ENCODE data around the gene ARHGAP24.
A peak's percentile ranks its signal among the peaks of the same experiment; 100 is the strongest.

Gene ARHGAP24

DNA sequence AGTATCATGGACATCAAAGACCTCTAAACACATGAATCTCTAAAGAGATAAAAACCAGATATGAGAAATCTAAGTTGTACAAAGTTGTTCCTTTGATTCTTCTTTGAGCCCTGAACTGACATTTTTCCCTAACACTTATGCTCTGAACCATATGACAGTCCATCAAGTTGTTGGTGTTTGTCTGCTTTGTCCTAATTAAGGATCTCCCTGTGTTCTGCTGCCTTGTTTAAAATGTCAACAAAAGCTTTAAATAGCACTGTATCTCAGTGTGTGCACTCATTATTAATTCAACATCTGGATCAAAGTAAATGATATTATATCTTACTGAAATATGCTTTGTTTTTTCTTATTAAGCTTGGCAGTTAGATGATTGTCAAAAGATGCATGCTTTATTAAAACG, 563.1 kb downstream of the ARHGAP24 start:
- Histone ChIP-seq H2BK120ac (ENCODE audit: insufficient read depth, low read length, poor library complexity) (no peak overlapping the region), H3K14ac (ENCODE audit: low read length) (no peak overlapping the region)
- no CpG with 5 or more reads among the region's 1 CpG for WGBS (ENCODE audit: extremely low coverage, insufficient coverage, insufficient read length)

DNA sequence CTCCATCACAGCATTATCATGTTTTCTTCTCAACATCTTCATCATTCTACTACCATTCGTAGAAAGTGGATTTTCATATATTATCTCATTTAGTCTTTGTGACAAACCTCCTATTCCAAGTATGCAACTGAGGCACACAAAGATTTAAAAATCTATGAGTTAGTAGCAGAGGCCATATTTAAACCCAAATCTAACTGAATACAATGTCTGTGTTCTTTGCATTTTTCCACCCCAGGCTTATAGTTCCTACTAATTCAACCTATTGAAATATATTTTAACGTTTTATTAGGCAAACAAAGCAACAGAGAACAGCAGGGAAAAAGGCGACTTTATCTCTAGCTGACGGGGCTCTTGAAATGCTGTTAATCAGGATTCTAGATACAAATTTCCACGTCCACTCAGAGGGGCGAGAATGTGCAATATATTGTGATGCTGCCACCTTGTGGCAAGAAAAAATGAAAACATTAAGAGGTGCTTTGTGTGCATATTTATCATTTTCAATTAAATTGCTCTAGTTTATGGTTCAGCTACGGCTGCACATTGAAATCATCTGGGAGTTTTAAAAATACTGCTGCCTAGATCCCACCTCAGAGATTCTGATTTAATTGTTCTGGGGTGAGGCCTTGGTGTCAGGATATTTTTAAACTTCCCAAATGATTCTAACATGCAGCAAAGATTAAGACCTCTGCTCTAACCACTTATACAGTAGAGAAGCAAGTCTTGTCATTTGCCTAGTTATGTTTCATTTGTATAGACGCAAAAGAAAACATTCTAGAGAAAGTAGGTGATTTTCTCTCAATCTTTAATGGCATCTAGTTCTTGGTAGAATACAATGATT, 569.0 kb downstream of the ARHGAP24 start:
- Histone ChIP-seq H4K8ac (ENCODE audit: low read depth, low read length) (no peak overlapping the region), H3K36me3 (ENCODE audit: control insufficient read depth in 1 of 2, insufficient read depth in 2 of 2, low read length in 2 of 2) (no peaks in the 10 kb centered on the region), H3K4me1 (ENCODE audit: control insufficient read depth in 1 of 2, insufficient read depth in 2 of 2, low read length in 2 of 2) (peaks cover 0 to 3% of the 10 kb centered on the region in 2 experiments), H2BK12ac (ENCODE audit: low read length) (no peak overlapping the region), H3K27ac (ENCODE audit: low read depth, low read length) (no peak overlapping the region), H2AFZ (ENCODE audit: insufficient read depth, low read length, poor library complexity) (no peak overlapping the region), H3K79me1 (ENCODE audit: low read length) (no peaks in the 10 kb centered on the region), H3K9me3 (ENCODE audit: insufficient read depth, low read depth, low read length) (no peaks in the 10 kb centered on the region), H3K9ac (ENCODE audit: low read length) (no peak overlapping the region), H2BK120ac (ENCODE audit: insufficient read depth, low read length, poor library complexity) (no peak overlapping the region), H4K91ac (ENCODE audit: low read depth, low read length) (no peak overlapping the region), H3K4me3 (ENCODE audit: low read depth, low read length) (no peak overlapping the region), H2AK5ac (ENCODE audit: low read length) (no peak overlapping the region), H4K12ac (ENCODE audit: low read depth, low read length) (no peak overlapping the region), H3K23ac (ENCODE audit: low read length) (no peak overlapping the region), H2BK5ac (ENCODE audit: low read depth, low read length, poor library complexity) (no peak overlapping the region), H3K14ac (ENCODE audit: low read length) (no peak overlapping the region), H3K4ac (ENCODE audit: low read depth, low read length) (no peak overlapping the region), H3K79me2 (ENCODE audit: control insufficient read depth, insufficient read depth, low read length, poor library complexity) (no peaks in the 10 kb centered on the region), H3K4me2 (ENCODE audit: low read length) (no peak overlapping the region), H3K18ac (ENCODE audit: low read length) (no peak overlapping the region), H3K27me3 (ENCODE audit: insufficient read depth, low read length) (no peaks in the 10 kb centered on the region)
- no CpG with 5 or more reads among the region's 8 CpGs for WGBS (ENCODE audit: extremely low coverage, insufficient coverage, insufficient read length)
- DNase-seq, result peak; percentile 12 to 89

More for the DNA sequence above, 563.1 kb downstream of the ARHGAP24 start:
- Histone ChIP-seq H3K18ac (ENCODE audit: low read length) (no peak overlapping the region), H3K4me1 (ENCODE audit: control insufficient read depth in 1 of 2, insufficient read depth in 2 of 2, low read length in 2 of 2) (peaks cover 3 to 9% of the 10 kb centered on the region in 2 experiments), H3K4ac (ENCODE audit: low read depth, low read length) (no peak overlapping the region), H3K79me2 (ENCODE audit: control insufficient read depth, insufficient read depth, low read length, poor library complexity) (no peaks in the 10 kb centered on the region), H3K23ac (ENCODE audit: low read length) (no peak overlapping the region), H3K4me3 (ENCODE audit: low read depth, low read length) (no peak overlapping the region), H2BK5ac (ENCODE audit: low read depth, low read length, poor library complexity) (no peak overlapping the region), H3K9me3 (ENCODE audit: insufficient read depth, low read depth, low read length) (no peaks in the 10 kb centered on the region), H2AFZ (ENCODE audit: insufficient read depth, low read length, poor library complexity) (no peak overlapping the region), H3K4me2 (ENCODE audit: low read length) (no peak overlapping the region), H3K36me3 (ENCODE audit: control insufficient read depth in 1 of 2, insufficient read depth in 2 of 2, low read length in 2 of 2) (no peaks in the 10 kb centered on the region), H2AK5ac (ENCODE audit: low read length) (no peak overlapping the region), H4K8ac (ENCODE audit: low read depth, low read length) (no peak overlapping the region), H3K79me1 (ENCODE audit: low read length) (peaks cover 4% of the 10 kb centered on the region), H3K27ac (ENCODE audit: low read depth, low read length) (no peak overlapping the region), H3K9ac (ENCODE audit: low read length) (no peak overlapping the region), H4K91ac (ENCODE audit: low read depth, low read length) (no peak overlapping the region), H3K27me3 (ENCODE audit: insufficient read depth, low read length) (no peaks in the 10 kb centered on the region), H4K12ac (ENCODE audit: low read depth, low read length) (no peak overlapping the region), H2BK12ac (ENCODE audit: low read length) (no peak overlapping the region)
- DNase-seq, result no peak

DNA sequence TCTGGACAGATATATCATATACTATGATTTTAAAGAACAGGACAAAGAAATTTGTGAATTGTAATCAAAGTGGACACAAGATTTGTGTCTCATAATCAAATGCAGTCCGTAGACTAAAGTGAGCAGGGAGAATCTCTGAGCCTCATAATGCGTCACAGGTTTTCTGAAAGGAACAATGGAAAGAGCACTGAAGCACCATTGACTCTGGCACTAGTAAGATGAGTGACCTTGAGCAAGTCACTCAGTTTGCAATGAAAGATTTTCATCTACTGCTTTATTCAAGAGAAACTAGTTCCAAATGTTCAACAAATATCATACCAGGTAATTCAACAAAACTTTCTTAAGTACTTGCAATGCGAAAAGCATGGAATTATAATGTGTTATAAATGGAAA, 569.6 kb downstream of the ARHGAP24 start:
- Histone ChIP-seq H4K91ac (ENCODE audit: low read depth, low read length) (no peak overlapping the region), H2BK120ac (ENCODE audit: insufficient read depth, low read length, poor library complexity) (no peak overlapping the region), H2BK5ac (ENCODE audit: low read depth, low read length, poor library complexity) (no peak overlapping the region), H3K4me3 (ENCODE audit: low read depth, low read length) (no peak overlapping the region), H4K12ac (ENCODE audit: low read depth, low read length) (no peak overlapping the region), H3K23ac (ENCODE audit: low read length) (no peak overlapping the region), H3K79me2 (ENCODE audit: control insufficient read depth, insufficient read depth, low read length, poor library complexity) (no peaks in the 10 kb centered on the region), H3K9ac (ENCODE audit: low read length) (no peak overlapping the region), H3K36me3 (ENCODE audit: control insufficient read depth in 1 of 2, insufficient read depth in 2 of 2, low read length in 2 of 2) (no peaks in the 10 kb centered on the region), H3K27me3 (ENCODE audit: insufficient read depth, low read length) (no peaks in the 10 kb centered on the region), H2AFZ (ENCODE audit: insufficient read depth, low read length, poor library complexity) (no peak overlapping the region), H3K9me3 (ENCODE audit: insufficient read depth, low read depth, low read length) (no peaks in the 10 kb centered on the region), H3K27ac (ENCODE audit: low read depth, low read length) (no peak overlapping the region), H3K18ac (ENCODE audit: low read length) (no peak overlapping the region), H3K4me1 (ENCODE audit: control insufficient read depth in 1 of 2, insufficient read depth in 2 of 2, low read length in 2 of 2) (no peaks in the 10 kb centered on the region), H2BK12ac (ENCODE audit: low read length) (no peak overlapping the region), H2AK5ac (ENCODE audit: low read length) (no peak overlapping the region), H3K4me2 (ENCODE audit: low read length) (no peak overlapping the region), H3K14ac (ENCODE audit: low read length) (no peak overlapping the region), H3K4ac (ENCODE audit: low read depth, low read length) (no peak overlapping the region), H4K8ac (ENCODE audit: low read depth, low read length) (no peak overlapping the region), H3K79me1 (ENCODE audit: low read length) (no peaks in the 10 kb centered on the region)
- DNase-seq, result no peak
- no CpG with 5 or more reads among the region's 3 CpGs for WGBS (ENCODE audit: extremely low coverage, insufficient coverage, insufficient read length)

DNA sequence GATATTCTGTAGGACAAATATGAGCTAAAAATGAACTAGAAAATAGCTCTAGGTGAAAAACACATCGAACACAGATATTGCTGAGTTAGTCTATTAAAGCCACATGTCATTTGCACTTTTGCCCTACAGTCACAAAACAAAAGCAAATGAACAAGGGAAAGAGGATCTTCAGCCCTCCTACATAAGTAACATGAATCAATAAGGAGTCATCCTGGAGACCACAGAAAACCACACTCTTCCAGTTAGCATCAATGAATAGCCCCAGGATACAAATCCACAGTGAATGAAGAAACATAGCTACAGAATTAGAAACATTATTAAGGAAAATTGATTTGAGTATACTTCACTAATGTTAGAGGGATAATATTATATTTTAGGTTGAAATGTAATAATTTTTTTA, 573.5 kb downstream of the ARHGAP24 start:
- Histone ChIP-seq H2BK5ac (ENCODE audit: low read depth, low read length, poor library complexity) (no peak overlapping the region), H3K18ac (ENCODE audit: low read length) (no peak overlapping the region), H3K9me3 (ENCODE audit: insufficient read depth, low read depth, low read length) (no peaks in the 10 kb centered on the region), H3K23ac (ENCODE audit: low read length) (no peak overlapping the region), H2AFZ (ENCODE audit: insufficient read depth, low read length, poor library complexity) (no peak overlapping the region), H3K4me1 (ENCODE audit: control insufficient read depth in 1 of 2, insufficient read depth in 2 of 2, low read length in 2 of 2) (no peaks in the 10 kb centered on the region), H3K27me3 (ENCODE audit: insufficient read depth, low read length) (no peaks in the 10 kb centered on the region), H3K4me3 (ENCODE audit: low read depth, low read length) (no peak overlapping the region), H3K4me2 (ENCODE audit: low read length) (no peak overlapping the region), H2BK12ac (ENCODE audit: low read length) (no peak overlapping the region), H3K79me2 (ENCODE audit: control insufficient read depth, insufficient read depth, low read length, poor library complexity) (no peaks in the 10 kb centered on the region), H3K36me3 (ENCODE audit: control insufficient read depth in 1 of 2, insufficient read depth in 2 of 2, low read length in 2 of 2) (no peaks in the 10 kb centered on the region), H2BK120ac (ENCODE audit: insufficient read depth, low read length, poor library complexity) (no peak overlapping the region), H3K27ac (ENCODE audit: low read depth, low read length) (no peak overlapping the region), H4K91ac (ENCODE audit: low read depth, low read length) (no peak overlapping the region), H3K14ac (ENCODE audit: low read length) (no peak overlapping the region), H4K12ac (ENCODE audit: low read depth, low read length) (no peak overlapping the region), H3K79me1 (ENCODE audit: low read length) (no peaks in the 10 kb centered on the region), H3K9ac (ENCODE audit: low read length) (no peak overlapping the region), H2AK5ac (ENCODE audit: low read length) (no peak overlapping the region), H3K4ac (ENCODE audit: low read depth, low read length) (no peak overlapping the region), H4K8ac (ENCODE audit: low read depth, low read length) (no peak overlapping the region)
- DNase-seq, result no peak
- WGBS (ENCODE audit: extremely low coverage, insufficient coverage, insufficient read length), result no CpG with 5 or more reads among the region's 1 CpG
